ENCODE measurements around the gene MTR. TPM values are rescaled to one million over a fixed set of nuclear protein-coding genes. Genes with fewer than 3 reads are reported as not detected.

MTR gene
- 19.4 and 21.6 TPM in 2 replicates for total RNA-seq (2014; rRNA removed; shearing (Covaris generic); ENCODE audit: low replicate concordance)

DNA sequence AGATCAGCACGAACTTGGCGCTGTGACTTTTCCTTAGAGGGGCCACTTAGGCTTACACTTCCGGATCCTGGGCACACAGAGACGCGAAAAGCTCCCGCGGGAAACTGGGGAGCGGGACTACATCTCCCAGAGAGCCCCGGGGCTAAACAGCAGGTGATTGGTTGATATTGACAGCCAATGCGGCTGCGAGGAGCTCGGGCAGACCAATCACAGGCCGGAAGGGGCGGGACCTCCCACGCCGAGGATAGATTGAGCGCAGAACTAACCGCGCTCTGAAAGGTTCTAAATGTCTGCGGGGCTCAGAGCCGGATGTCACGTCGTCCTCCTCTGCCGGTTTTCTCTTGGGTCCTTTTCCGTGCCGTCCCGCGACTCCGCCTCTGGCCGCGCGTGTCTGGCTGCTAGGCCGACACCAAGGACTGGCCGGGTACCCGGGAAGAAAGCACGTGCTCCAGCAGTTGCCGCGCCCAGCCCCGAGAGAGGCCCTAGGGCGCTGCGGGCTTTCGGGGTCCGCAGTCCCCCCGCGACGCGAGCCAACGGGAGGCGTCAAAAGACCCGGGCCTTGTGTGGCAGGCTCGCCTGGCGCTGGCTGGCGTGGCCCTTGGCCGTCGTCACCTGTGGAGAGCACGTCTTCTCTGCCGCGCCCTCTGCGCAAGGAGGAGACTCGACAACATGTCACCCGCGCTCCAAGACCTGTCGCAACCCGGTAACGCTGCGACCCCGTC lies at the start of gene MTR:
MTR (plus strand) TSS at position 258 of the 722 bp plus-strand sequence; CDS start at position 670, 412 bp downstream.
- H3K27ac ChIP-seq (ENCODE audit: low read length): peak within 1 kb of the TSS; percentile 73
- H3K9ac ChIP-seq (ENCODE audit: low read length): peak within 1 kb of the TSS; percentile 92
- no peaks in the 10 kb centered on the region for H4K20me1 ChIP-seq (ENCODE audit: insufficient read depth, low read depth, low read length)
- H3K36me3 ChIP-seq (ENCODE audit: insufficient read depth, low read length): no peaks in the 10 kb centered on the region
- DNase-seq: peak; percentile 99
- H3K9me2 ChIP-seq (replicated peaks; ENCODE audit: insufficient read depth, low read length): no peaks in the 10 kb centered on the region; the same call in 1 of the 2 replicates
- H3K9me3 ChIP-seq (ENCODE audit: low read length): no peaks in the 10 kb centered on the region
- H3K4me2 ChIP-seq (ENCODE audit: low read depth, low read length, poor library complexity, severe bottlenecking): peak within 1 kb of the TSS; percentile 74
- peaks cover 29% of the 10 kb centered on the region for H3K4me1 ChIP-seq (ENCODE audit: low read length)
- no peaks in the 10 kb centered on the region for H3K27me3 ChIP-seq (ENCODE audit: low read length)
- H3K4me3 ChIP-seq (ENCODE audit: low read length): peak within 1 kb of the TSS; percentile 71
- H3K79me2 ChIP-seq (ENCODE audit: low read length): peaks cover 49% of the 10 kb centered on the region
- peak within 1 kb of the TSS; percentile 89 for H2AFZ ChIP-seq (ENCODE audit: low read length)

DNA sequence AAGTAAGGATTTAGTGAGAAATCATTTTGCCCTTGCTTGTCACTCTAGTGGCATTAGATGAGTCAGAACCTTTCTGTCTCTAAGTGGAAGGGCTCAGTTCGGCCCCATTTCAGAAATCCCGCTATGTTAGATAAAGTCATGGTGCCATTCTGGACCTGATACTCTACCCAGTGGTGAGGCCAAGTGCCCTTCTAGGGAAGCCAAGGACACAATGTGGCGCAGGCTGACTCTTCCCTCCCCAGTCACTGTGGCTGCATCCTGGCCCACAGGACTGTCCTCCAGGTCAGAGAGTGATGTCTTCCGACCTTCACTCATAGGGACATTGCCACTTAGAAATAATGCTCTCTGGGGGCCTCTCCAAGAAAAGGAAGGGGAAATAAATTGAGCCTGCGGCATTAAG lies 48.3 kb upstream of the MTR start:
- no peaks in the 10 kb centered on the region for H3K79me2 ChIP-seq (ENCODE audit: low read length)
- H2AFZ ChIP-seq (ENCODE audit: low read length): no peak overlapping the region
- H3K4me1 ChIP-seq (ENCODE audit: low read length): peaks cover 4% of the 10 kb centered on the region
- H3K4me3 ChIP-seq (ENCODE audit: low read length): no peak overlapping the region
- no peaks in the 10 kb centered on the region for H3K9me2 ChIP-seq (replicated peaks; ENCODE audit: insufficient read depth, low read length)
- DNase-seq: no peak
- H3K27ac ChIP-seq (ENCODE audit: low read length): no peak overlapping the region
- H3K9ac ChIP-seq (ENCODE audit: low read length): no peak overlapping the region
- H4K20me1 ChIP-seq (ENCODE audit: insufficient read depth, low read depth, low read length): no peaks in the 10 kb centered on the region
- no peaks in the 10 kb centered on the region for H3K9me3 ChIP-seq (ENCODE audit: low read length)
- H3K36me3 ChIP-seq (ENCODE audit: insufficient read depth, low read length): no peaks in the 10 kb centered on the region
- no peak overlapping the region for H3K4me2 ChIP-seq (ENCODE audit: low read depth, low read length, poor library complexity, severe bottlenecking)
- H3K27me3 ChIP-seq (ENCODE audit: low read length): no peaks in the 10 kb centered on the region

DNA sequence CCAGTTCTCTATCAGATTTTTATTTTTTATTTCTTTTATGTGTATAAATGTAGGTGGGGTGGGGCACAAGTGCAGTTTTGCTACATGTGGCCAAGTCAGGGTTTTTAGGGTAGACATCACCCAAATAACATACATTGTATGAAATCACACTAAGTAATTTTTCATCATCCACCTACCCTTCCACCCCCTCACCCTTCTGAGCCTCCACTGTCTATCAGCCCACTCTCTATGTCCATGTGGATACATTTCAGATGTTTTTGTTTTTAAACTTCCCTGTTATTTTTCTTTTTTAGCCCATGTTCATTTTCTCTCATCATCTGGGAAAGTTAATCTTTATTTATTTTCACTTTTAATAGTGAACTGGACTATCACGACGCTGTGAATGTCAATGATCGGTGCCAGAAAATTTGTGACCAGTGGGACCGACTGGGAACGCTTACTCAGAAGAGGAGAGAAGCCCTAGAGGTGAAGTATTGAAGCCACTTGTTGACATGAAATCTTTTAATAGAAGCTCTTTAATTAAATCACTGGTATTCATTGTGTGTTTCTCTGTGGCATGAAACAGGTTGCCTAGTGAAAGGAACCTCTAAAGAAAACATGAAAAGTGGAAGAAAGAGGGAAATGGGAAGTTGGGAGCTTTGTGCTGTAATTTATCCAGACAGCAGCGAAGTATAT lies 47.6 kb upstream of the MTR start:
- H3K36me3 ChIP-seq (ENCODE audit: insufficient read depth, low read length): no peaks in the 10 kb centered on the region
- H2AFZ ChIP-seq (ENCODE audit: low read length): no peak overlapping the region
- H3K9me2 ChIP-seq (replicated peaks; ENCODE audit: insufficient read depth, low read length): no peaks in the 10 kb centered on the region
- no peaks in the 10 kb centered on the region for H3K27me3 ChIP-seq (ENCODE audit: low read length)
- no peaks in the 10 kb centered on the region for H4K20me1 ChIP-seq (ENCODE audit: insufficient read depth, low read depth, low read length)
- peaks cover 4% of the 10 kb centered on the region for H3K4me1 ChIP-seq (ENCODE audit: low read length)
- DNase-seq: no peak
- H3K27ac ChIP-seq (ENCODE audit: low read length): no peak overlapping the region
- H3K9me3 ChIP-seq (ENCODE audit: low read length): no peaks in the 10 kb centered on the region
- no peak overlapping the region for H3K4me3 ChIP-seq (ENCODE audit: low read length)
- H3K79me2 ChIP-seq (ENCODE audit: low read length): no peaks in the 10 kb centered on the region
- no peak overlapping the region for H3K9ac ChIP-seq (ENCODE audit: low read length)
- H3K4me2 ChIP-seq (ENCODE audit: low read depth, low read length, poor library complexity, severe bottlenecking): no peak overlapping the region

DNA sequence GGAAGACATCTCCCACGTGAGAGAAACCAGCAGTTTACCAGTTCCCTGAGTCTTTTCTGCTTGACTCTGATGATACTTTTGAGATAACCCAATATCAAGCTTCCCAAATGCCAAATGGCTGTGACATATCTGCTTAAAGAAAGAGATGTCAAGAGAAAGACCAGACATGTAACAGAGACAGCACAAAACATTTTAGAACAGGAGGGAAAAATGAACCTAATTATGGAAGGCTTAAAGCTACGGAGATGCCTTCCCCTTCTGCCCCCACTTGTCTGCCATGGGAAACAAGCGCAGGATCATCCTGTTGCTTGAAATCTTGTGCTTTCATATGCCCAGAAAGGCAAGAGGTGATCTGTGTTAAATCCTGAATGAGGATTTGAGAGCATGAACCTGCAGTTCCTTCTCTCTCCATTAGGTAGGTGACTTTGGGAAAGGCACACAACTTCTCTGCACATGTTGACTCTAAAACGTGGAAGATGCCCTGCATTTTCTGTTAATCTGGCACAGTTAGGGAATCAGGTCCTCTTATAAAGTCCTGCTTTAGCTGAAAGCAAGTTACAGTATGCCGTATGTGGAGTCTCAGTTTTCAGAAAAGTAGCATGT lies 46.7 kb upstream of the MTR start:
- H3K36me3 ChIP-seq (ENCODE audit: insufficient read depth, low read length): no peaks in the 10 kb centered on the region
- H3K4me1 ChIP-seq (ENCODE audit: low read length): peaks cover 4% of the 10 kb centered on the region
- no peak overlapping the region for H3K4me2 ChIP-seq (ENCODE audit: low read depth, low read length, poor library complexity, severe bottlenecking)
- H3K9me2 ChIP-seq (replicated peaks; ENCODE audit: insufficient read depth, low read length): no peaks in the 10 kb centered on the region
- no peak overlapping the region for H3K9ac ChIP-seq (ENCODE audit: low read length)
- no peak overlapping the region for H2AFZ ChIP-seq (ENCODE audit: low read length)
- H3K4me3 ChIP-seq (ENCODE audit: low read length): no peak overlapping the region
- no peaks in the 10 kb centered on the region for H3K79me2 ChIP-seq (ENCODE audit: low read length)
- H3K27ac ChIP-seq (ENCODE audit: low read length): no peak overlapping the region
- no peaks in the 10 kb centered on the region for H3K27me3 ChIP-seq (ENCODE audit: low read length)
- no peaks in the 10 kb centered on the region for H4K20me1 ChIP-seq (ENCODE audit: insufficient read depth, low read depth, low read length)
- DNase-seq: no peak
- H3K9me3 ChIP-seq (ENCODE audit: low read length): no peaks in the 10 kb centered on the region

DNA sequence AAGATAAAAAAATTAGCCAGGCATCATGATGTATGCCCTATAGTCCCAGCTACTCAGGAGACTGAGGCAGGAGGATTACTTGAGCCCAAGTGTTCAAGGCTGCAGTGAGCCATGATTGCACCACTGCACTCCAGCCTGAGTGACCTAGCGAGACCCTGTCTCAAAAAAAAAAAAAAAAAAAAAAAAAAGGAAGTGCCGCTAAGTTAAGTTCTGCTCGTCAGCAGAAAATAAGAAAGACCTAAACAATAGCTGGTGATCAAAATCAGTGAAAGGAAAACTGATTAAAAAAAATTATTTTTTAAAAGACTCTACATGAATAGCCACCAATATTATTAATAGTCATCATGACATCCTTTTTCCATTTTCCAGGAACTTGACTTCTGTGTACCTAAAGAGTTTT lies 44.2 kb upstream of the MTR start:
- H3K9ac ChIP-seq (ENCODE audit: low read length): no peak overlapping the region
- no peak overlapping the region for H3K4me2 ChIP-seq (ENCODE audit: low read depth, low read length, poor library complexity, severe bottlenecking)
- H3K9me3 ChIP-seq (ENCODE audit: low read length): no peaks in the 10 kb centered on the region
- no peaks in the 10 kb centered on the region for H4K20me1 ChIP-seq (ENCODE audit: insufficient read depth, low read depth, low read length)
- no peaks in the 10 kb centered on the region for H3K79me2 ChIP-seq (ENCODE audit: low read length)
- H3K4me3 ChIP-seq (ENCODE audit: low read length): no peak overlapping the region
- H3K36me3 ChIP-seq (ENCODE audit: insufficient read depth, low read length): no peaks in the 10 kb centered on the region
- H2AFZ ChIP-seq (ENCODE audit: low read length): no peak overlapping the region
- H3K27me3 ChIP-seq (ENCODE audit: low read length): no peaks in the 10 kb centered on the region
- DNase-seq: no peak
- no peak overlapping the region for H3K27ac ChIP-seq (ENCODE audit: low read length)
- H3K9me2 ChIP-seq (replicated peaks; ENCODE audit: insufficient read depth, low read length): no peaks in the 10 kb centered on the region
- peaks cover 4% of the 10 kb centered on the region for H3K4me1 ChIP-seq (ENCODE audit: low read length)

DNA sequence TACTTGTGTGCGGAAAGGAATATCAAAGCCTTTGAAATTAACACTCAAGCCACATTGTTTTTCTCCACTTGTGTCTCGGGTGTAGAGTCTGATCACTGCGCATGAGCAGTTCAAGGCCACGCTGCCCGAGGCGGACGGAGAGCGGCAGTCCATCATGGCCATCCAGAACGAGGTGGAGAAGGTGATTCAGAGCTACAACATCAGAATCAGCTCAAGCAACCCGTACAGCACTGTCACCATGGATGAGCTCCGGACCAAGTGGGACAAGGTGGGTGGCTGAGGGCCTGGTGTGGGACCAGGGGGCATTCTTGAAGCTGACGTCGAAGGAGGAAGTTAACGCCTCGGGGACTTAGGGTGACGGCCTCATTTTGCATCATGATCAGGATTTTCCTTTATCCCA lies 43.7 kb upstream of the MTR start:
- H3K27me3 ChIP-seq (ENCODE audit: low read length): no peaks in the 10 kb centered on the region
- no peak overlapping the region for H3K9ac ChIP-seq (ENCODE audit: low read length)
- no peaks in the 10 kb centered on the region for H3K9me3 ChIP-seq (ENCODE audit: low read length)
- H3K27ac ChIP-seq (ENCODE audit: low read length): no peak overlapping the region
- H2AFZ ChIP-seq (ENCODE audit: low read length): peak overlapping the region; percentile 50; the same call in 1 of the 2 replicates
- H3K4me3 ChIP-seq (ENCODE audit: low read length): no peak overlapping the region
- peak overlapping the region; percentile 22 for H3K4me2 ChIP-seq (ENCODE audit: low read depth, low read length, poor library complexity, severe bottlenecking)
- H3K9me2 ChIP-seq (replicated peaks; ENCODE audit: insufficient read depth, low read length): no peaks in the 10 kb centered on the region
- no peaks in the 10 kb centered on the region for H3K79me2 ChIP-seq (ENCODE audit: low read length)
- no peaks in the 10 kb centered on the region for H4K20me1 ChIP-seq (ENCODE audit: insufficient read depth, low read depth, low read length)
- H3K4me1 ChIP-seq (ENCODE audit: low read length): peaks cover 4% of the 10 kb centered on the region
- no peak for DNase-seq
- no peaks in the 10 kb centered on the region for H3K36me3 ChIP-seq (ENCODE audit: insufficient read depth, low read length)

DNA sequence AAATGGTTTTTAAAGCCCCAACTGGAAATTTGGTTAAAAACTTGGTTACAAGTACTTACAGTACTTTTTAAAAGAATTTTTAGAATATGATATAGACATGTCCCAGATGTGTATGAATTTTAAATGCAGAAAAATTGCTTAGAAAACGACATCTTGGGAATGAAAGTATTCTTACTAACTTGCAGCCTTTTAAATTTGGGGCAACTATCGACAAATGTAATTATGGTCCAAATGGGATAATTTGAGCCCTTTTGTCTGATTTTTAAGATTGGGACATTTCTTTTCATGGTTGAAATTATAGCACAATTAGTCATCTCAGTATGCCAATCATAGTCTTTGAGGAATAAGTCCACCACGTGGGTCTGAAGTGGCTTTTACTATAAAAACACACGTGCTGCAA lies 43.2 kb upstream of the MTR start:
- no peak for DNase-seq
- no peaks in the 10 kb centered on the region for H3K36me3 ChIP-seq (ENCODE audit: insufficient read depth, low read length)

DNA sequence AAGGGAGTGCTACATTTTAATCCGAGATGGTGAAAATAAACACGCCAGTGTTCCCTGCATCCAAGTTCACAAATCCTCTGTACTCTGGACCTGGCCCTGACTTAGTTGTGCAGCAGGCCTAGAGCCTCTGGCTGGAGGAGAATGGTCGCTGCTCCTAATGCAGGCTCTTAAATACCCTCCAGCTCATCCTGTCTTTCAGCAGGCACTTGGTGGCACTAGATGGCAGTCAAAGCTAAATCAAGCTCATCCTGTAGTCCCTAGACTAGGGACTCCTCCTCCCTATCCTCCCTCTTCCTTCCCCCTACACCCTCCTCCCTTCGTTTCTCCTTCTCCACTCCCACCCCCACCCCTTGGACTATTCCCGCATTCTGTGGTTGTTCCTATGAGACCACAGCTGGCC lies 41.6 kb upstream of the MTR start:
- no peaks in the 10 kb centered on the region for H3K27me3 ChIP-seq (ENCODE audit: low read length)
- H3K9ac ChIP-seq (ENCODE audit: low read length): no peak overlapping the region
- no peak overlapping the region for H2AFZ ChIP-seq (ENCODE audit: low read length)
- no peaks in the 10 kb centered on the region for H3K9me2 ChIP-seq (replicated peaks; ENCODE audit: insufficient read depth, low read length)
- H3K4me1 ChIP-seq (ENCODE audit: low read length): peaks cover 4% of the 10 kb centered on the region
- no peak overlapping the region for H3K27ac ChIP-seq (ENCODE audit: low read length)
- no peaks in the 10 kb centered on the region for H4K20me1 ChIP-seq (ENCODE audit: insufficient read depth, low read depth, low read length)
- peak; percentile 70 for DNase-seq
- H3K4me3 ChIP-seq (ENCODE audit: low read length): no peak overlapping the region
- H3K9me3 ChIP-seq (ENCODE audit: low read length): no peaks in the 10 kb centered on the region
- H3K79me2 ChIP-seq (ENCODE audit: low read length): no peaks in the 10 kb centered on the region
- no peak overlapping the region for H3K4me2 ChIP-seq (ENCODE audit: low read depth, low read length, poor library complexity, severe bottlenecking)
- H3K36me3 ChIP-seq (ENCODE audit: insufficient read depth, low read length): no peaks in the 10 kb centered on the region

More for the DNA sequence above, 43.2 kb upstream of the MTR start:
- peaks cover 4% of the 10 kb centered on the region for H3K4me1 ChIP-seq (ENCODE audit: low read length)
- no peaks in the 10 kb centered on the region for H3K27me3 ChIP-seq (ENCODE audit: low read length)
- H4K20me1 ChIP-seq (ENCODE audit: insufficient read depth, low read depth, low read length): no peaks in the 10 kb centered on the region
- H3K4me3 ChIP-seq (ENCODE audit: low read length): no peak overlapping the region
- no peak overlapping the region for H2AFZ ChIP-seq (ENCODE audit: low read length)
- H3K79me2 ChIP-seq (ENCODE audit: low read length): no peaks in the 10 kb centered on the region
- H3K9me3 ChIP-seq (ENCODE audit: low read length): no peaks in the 10 kb centered on the region
- no peak overlapping the region for H3K4me2 ChIP-seq (ENCODE audit: low read depth, low read length, poor library complexity, severe bottlenecking)
- no peaks in the 10 kb centered on the region for H3K9me2 ChIP-seq (replicated peaks; ENCODE audit: insufficient read depth, low read length)
- no peak overlapping the region for H3K9ac ChIP-seq (ENCODE audit: low read length)
- no peak overlapping the region for H3K27ac ChIP-seq (ENCODE audit: low read length)
